GM23248 (cell line): ENCODE measurements around the gene JMJD6.

Experiments used
- EZH2 ChIP-seq: fragments of 200-600 bp; sonication (generic); IDR thresholded peaks from 2 replicates; pipeline ENCODE4 v1.6.1; 2018; ENCODE audit warnings: antibody characterized with exemption, mild to moderate bottlenecking; ENCODE audit not compliant: insufficient read depth, poor library complexity, severe bottlenecking
- EZH2phosphoT487 ChIP-seq: fragments of 200-600 bp; sonication (generic); IDR thresholded peaks from 2 replicates; pipeline ENCODE4 v1.6.1; 2018; ENCODE audit warnings: antibody characterized with exemption, moderate library complexity, mild to moderate bottlenecking, low read depth; ENCODE audit not compliant: insufficient read depth

DNA sequence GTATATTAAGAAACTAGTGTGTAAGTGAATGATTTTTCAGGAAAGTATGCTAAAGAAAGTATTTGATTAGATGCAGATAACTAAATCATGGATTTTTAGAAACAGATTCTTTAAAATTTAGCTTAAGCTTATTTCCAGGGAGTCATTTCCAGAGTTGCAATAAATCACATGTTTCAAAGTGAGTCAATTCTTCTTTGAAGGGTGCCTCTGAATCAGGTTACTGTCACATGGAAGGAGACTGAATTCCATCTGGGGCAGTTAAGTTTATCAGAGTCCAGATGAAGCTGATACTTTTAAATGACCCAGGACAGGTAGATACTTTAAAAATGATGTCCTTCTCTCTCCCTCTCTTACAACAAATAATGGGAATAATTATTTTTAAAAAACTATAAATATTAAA lies 16.6 kb upstream of the JMJD6 start:
- TF ChIP-seq EZH2phosphoT487 (no peak), EZH2 (no peak)
